HEK293 (cell line): ENCODE data around the gene WSCD2.

Experiments
- CTCF ChIA-PET: fragments of 350-600 bp; formaldehyde crosslinking; extraction: SDS; loops from one replicate; lab custom pipeline; 2021; ENCODE audit warnings: antibody characterized with exemption; lab: Yijun Ruan, JAX
- POLR2A ChIA-PET: fragments of 300-600 bp; formaldehyde crosslinking; extraction: SDS; loops from one replicate; lab custom pipeline; 2020; ENCODE audit warnings: antibody characterized with exemption, inconsistent platforms; lab: Yijun Ruan, JAX
- H3K27ac ChIP-seq: fragments of 200-500 bp; sonication (Bioruptor generic); 2 replicates; pipeline ENCODE4 v1.5.1; 2014; ENCODE audit warnings: low read depth, low read length, control low read depth, inconsistent platforms; ENCODE audit errors: extremely low read depth
- H3K36me3 ChIP-seq, 2 experiments: fragments of 200-500 bp in 1 of 2; sonication (Bioruptor generic) in 1 of 2; 1 replicate in 1 of 2; 2 replicates in 1 of 2; pipeline ENCODE4 v1.5.1; 2014 to 2017; ENCODE audit warnings: inconsistent platforms in 2 of 2, low read length in 2 of 2; ENCODE audit not compliant: control insufficient read depth in 2 of 2, insufficient read depth in 1 of 2
- H3K4me1 ChIP-seq: fragments of 200-500 bp; sonication (Bioruptor generic); 2 replicates; pipeline ENCODE4 v1.5.1; 2014; ENCODE audit warnings: mild to moderate bottlenecking, low read length, inconsistent platforms; ENCODE audit not compliant: control insufficient read depth, insufficient read depth
- H3K4me3 ChIP-seq: 2 replicates; pipeline ENCODE4 v1.5.1; 2011; ENCODE audit warnings: low read depth, mild to moderate bottlenecking, control low read depth, low read length, moderate library complexity
- H3K9me3 ChIP-seq: fragments of 200-500 bp; sonication (Bioruptor generic); 2 replicates; pipeline ENCODE4 v1.5.1; 2014; ENCODE audit warnings: low read depth, low read length, inconsistent platforms; ENCODE audit not compliant: control insufficient read depth, insufficient read depth
- MZF1 ChIP-seq: fragments of 450-650 bp; formaldehyde crosslinking; IDR thresholded peaks from 2 replicates; pipeline ENCODE4 v1.5.1; 2017; ENCODE audit warnings: missing biosample characterization, missing genetic modification characterization, borderline replicate concordance
- WT1 ChIP-seq: fragments of 450-650 bp; formaldehyde crosslinking; IDR thresholded peaks from 2 replicates; pipeline ENCODE4 v1.5.1; 2016; ENCODE audit warnings: missing biosample characterization, missing genetic modification characterization
- ZBTB1 ChIP-seq: fragments of 450-650 bp; formaldehyde crosslinking; IDR thresholded peaks from 2 replicates; pipeline ENCODE4 v1.5.1; 2016; ENCODE audit warnings: missing biosample characterization, missing genetic modification characterization
- ZBTB48 ChIP-seq: fragments of 450-650 bp; formaldehyde crosslinking; IDR thresholded peaks from 2 replicates; pipeline ENCODE4 v1.5.1; 2016; ENCODE audit warnings: missing biosample characterization, missing genetic modification characterization
- ZNF2 ChIP-seq: fragments of 450-650 bp; formaldehyde crosslinking; IDR thresholded peaks from 2 replicates; pipeline ENCODE4 v1.5.1; 2016; ENCODE audit warnings: missing biosample characterization, missing genetic modification characterization
- ZNF202 ChIP-seq: fragments of 450-650 bp; formaldehyde crosslinking; IDR thresholded peaks from 2 replicates; pipeline ENCODE4 v1.5.1; 2016; ENCODE audit warnings: missing biosample characterization, missing genetic modification characterization, borderline replicate concordance
- ZNF366 ChIP-seq: fragments of 450-650 bp; formaldehyde crosslinking; conservative IDR thresholded peaks from 2 replicates; pipeline ENCODE4 v1.5.1; 2016; ENCODE audit warnings: missing biosample characterization, missing genetic modification characterization
- ZNF433 ChIP-seq: fragments of 450-650 bp; formaldehyde crosslinking; IDR thresholded peaks from 2 replicates; pipeline ENCODE4 v1.5.1; 2016; ENCODE audit warnings: missing biosample characterization, missing genetic modification characterization, low read depth
- ZNF473 ChIP-seq: fragments of 450-650 bp; formaldehyde crosslinking; IDR thresholded peaks from 2 replicates; pipeline ENCODE4 v1.5.1; 2017; ENCODE audit warnings: missing biosample characterization, missing genetic modification characterization
- ZNF585B ChIP-seq: fragments of 450-650 bp; formaldehyde crosslinking; IDR thresholded peaks from 2 replicates; pipeline ENCODE4 v1.5.1; 2016; ENCODE audit warnings: missing biosample characterization, missing genetic modification characterization
- ZNF626 ChIP-seq: fragments of 450-650 bp; sonication (Bioruptor Pico); formaldehyde crosslinking; IDR thresholded peaks from 2 replicates; pipeline ENCODE4 v1.5.1; 2018; ENCODE audit warnings: missing biosample characterization, missing genetic modification characterization, inconsistent platforms
- ZNF629 ChIP-seq: fragments of 450-650 bp; formaldehyde crosslinking; IDR thresholded peaks from 2 replicates; pipeline ENCODE4 v1.5.1; 2017; ENCODE audit warnings: missing biosample characterization, missing genetic modification characterization
- ZNF654 ChIP-seq: fragments of 450-650 bp; formaldehyde crosslinking; IDR thresholded peaks from 2 replicates; pipeline ENCODE4 v1.5.1; 2016; ENCODE audit warnings: low read depth, missing biosample characterization, missing genetic modification characterization
- ZNF701 ChIP-seq: fragments of 450-650 bp; formaldehyde crosslinking; IDR thresholded peaks from 2 replicates; pipeline ENCODE4 v1.5.1; 2016; ENCODE audit warnings: missing biosample characterization, missing genetic modification characterization
- ZNF747 ChIP-seq: fragments of 450-650 bp; formaldehyde crosslinking; IDR thresholded peaks from 2 replicates; pipeline ENCODE4 v1.5.1; 2016; ENCODE audit warnings: missing biosample characterization, missing genetic modification characterization
- ZNF843 ChIP-seq: fragments of 450-650 bp; formaldehyde crosslinking; IDR thresholded peaks from 2 replicates; pipeline ENCODE4 v1.5.1; 2016; ENCODE audit warnings: missing biosample characterization, missing genetic modification characterization
- ZSCAN16 ChIP-seq: fragments of 450-650 bp; formaldehyde crosslinking; IDR thresholded peaks from 2 replicates; pipeline ENCODE4 v1.5.1; 2016; ENCODE audit warnings: missing biosample characterization, missing genetic modification characterization
- TF ChIP-seq, protein P1 (sequence below): fragments of 450-650 bp; formaldehyde crosslinking; IDR thresholded peaks from 2 replicates; pipeline ENCODE4 v1.5.0; 2017; ENCODE audit warnings: missing biosample characterization, missing genetic modification characterization, borderline replicate concordance
- TF ChIP-seq, protein P2 (sequence below): fragments of 450-650 bp; formaldehyde crosslinking; IDR thresholded peaks from 2 replicates; pipeline ENCODE4 v1.5.1; 2016; ENCODE audit warnings: missing biosample characterization, missing genetic modification characterization
- TF ChIP-seq, protein P3 (sequence below): fragments of 450-650 bp; formaldehyde crosslinking; IDR thresholded peaks from 2 replicates; pipeline ENCODE4 v1.5.1; 2017; ENCODE audit warnings: missing biosample characterization, missing genetic modification characterization
- TF ChIP-seq, protein P4 (sequence below): fragments of 450-650 bp; formaldehyde crosslinking; IDR thresholded peaks from 2 replicates; pipeline ENCODE4 v1.5.1; 2016; ENCODE audit warnings: missing biosample characterization, missing genetic modification characterization
- TF ChIP-seq, protein P5 (sequence below): fragments of 450-650 bp; formaldehyde crosslinking; IDR thresholded peaks from 2 replicates; pipeline ENCODE4 v1.5.1; 2016; ENCODE audit warnings: missing biosample characterization, missing genetic modification characterization

WSCD2 gene

DNA sequence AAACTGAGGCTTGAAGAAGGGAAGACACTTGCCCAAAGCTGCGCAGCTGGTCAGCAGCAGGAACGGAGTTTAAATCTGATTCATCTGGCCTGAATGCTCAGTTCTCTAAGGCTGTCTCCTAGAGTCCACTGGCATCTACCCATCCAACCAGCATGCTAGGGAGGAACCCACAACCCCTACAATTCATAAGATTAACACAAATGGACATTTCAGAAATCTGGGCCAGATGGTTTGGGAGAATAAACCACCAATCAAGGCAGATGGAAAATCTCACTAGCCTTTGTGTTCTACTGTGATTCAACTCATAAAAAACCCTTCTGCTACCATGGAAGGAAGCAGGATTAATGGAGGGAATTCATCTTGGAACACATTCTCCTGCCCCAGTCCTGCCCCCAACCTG is 67.8 kb downstream of the WSCD2 start (continued):
- TF ChIP-seq WT1 (tag by site-specific recombination) (no peak), ZNF366 (tag by site-specific recombination) (no peak), ZNF843 (no peak), ZNF747 (tag by site-specific recombination) (no peak), ZSCAN16 (tag by site-specific recombination) (no peak), ZNF202 (tag by site-specific recombination) (no peak), ZNF701 (tag by site-specific recombination) (no peak), ZNF629 (tag by site-specific recombination) (no peak), ZNF473 (tag by site-specific recombination) (no peak), ZBTB48 (tag by site-specific recombination) (no peak)

DNA sequence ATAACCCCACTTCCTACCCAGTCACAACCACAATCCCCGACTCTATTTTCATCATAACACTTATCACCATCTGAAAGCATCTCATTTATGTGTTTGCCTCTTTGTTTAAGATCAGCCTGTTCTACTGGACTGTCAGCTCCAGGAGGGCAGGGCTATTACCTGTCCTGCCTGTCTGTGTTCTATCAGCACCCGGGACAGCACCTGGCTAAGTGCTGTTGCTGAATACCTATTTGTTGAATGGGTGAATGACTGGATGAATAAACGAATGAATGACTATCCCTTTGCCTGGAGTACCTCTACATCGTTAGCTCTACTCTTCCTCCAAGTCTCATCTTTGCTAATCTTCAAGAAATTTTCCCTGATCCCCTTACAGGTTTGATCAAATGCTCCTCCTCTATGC is 69.0 kb downstream of the WSCD2 start:
- H3K4me3 ChIP-seq, result no peak overlapping the region
- no peaks in the 10 kb centered on the region for H3K36me3 ChIP-seq
- POLR2A ChIA-PET, result no interaction called here
- CTCF ChIA-PET, result interaction anchor here (0.6 kb wide), 1 partner anchor 63 kb away, joined by 3 read pairs; no protein-coding TSS in a partner anchor
- no peak overlapping the region for H3K27ac ChIP-seq
- no peaks in the 10 kb centered on the region for H3K9me3 ChIP-seq
- TF ChIP-seq, protein P1, sequence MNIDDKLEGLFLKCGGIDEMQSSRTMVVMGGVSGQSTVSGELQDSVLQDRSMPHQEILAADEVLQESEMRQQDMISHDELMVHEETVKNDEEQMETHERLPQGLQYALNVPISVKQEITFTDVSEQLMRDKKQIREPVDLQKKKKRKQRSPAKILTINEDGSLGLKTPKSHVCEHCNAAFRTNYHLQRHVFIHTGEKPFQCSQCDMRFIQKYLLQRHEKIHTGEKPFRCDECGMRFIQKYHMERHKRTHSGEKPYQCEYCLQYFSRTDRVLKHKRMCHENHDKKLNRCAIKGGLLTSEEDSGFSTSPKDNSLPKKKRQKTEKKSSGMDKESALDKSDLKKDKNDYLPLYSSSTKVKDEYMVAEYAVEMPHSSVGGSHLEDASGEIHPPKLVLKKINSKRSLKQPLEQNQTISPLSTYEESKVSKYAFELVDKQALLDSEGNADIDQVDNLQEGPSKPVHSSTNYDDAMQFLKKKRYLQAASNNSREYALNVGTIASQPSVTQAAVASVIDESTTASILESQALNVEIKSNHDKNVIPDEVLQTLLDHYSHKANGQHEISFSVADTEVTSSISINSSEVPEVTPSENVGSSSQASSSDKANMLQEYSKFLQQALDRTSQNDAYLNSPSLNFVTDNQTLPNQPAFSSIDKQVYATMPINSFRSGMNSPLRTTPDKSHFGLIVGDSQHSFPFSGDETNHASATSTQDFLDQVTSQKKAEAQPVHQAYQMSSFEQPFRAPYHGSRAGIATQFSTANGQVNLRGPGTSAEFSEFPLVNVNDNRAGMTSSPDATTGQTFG (tag by site-specific recombination), result no peak
- no peak for TF ChIP-seq ZNF626 (tag by site-specific recombination)
- TF ChIP-seq, protein P2, sequence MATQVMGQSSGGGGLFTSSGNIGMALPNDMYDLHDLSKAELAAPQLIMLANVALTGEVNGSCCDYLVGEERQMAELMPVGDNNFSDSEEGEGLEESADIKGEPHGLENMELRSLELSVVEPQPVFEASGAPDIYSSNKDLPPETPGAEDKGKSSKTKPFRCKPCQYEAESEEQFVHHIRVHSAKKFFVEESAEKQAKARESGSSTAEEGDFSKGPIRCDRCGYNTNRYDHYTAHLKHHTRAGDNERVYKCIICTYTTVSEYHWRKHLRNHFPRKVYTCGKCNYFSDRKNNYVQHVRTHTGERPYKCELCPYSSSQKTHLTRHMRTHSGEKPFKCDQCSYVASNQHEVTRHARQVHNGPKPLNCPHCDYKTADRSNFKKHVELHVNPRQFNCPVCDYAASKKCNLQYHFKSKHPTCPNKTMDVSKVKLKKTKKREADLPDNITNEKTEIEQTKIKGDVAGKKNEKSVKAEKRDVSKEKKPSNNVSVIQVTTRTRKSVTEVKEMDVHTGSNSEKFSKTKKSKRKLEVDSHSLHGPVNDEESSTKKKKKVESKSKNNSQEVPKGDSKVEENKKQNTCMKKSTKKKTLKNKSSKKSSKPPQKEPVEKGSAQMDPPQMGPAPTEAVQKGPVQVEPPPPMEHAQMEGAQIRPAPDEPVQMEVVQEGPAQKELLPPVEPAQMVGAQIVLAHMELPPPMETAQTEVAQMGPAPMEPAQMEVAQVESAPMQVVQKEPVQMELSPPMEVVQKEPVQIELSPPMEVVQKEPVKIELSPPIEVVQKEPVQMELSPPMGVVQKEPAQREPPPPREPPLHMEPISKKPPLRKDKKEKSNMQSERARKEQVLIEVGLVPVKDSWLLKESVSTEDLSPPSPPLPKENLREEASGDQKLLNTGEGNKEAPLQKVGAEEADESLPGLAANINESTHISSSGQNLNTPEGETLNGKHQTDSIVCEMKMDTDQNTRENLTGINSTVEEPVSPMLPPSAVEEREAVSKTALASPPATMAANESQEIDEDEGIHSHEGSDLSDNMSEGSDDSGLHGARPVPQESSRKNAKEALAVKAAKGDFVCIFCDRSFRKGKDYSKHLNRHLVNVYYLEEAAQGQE (tag by site-specific recombination), result peak; percentile 89
- no peak for TF ChIP-seq ZNF654 (tag by site-specific recombination)
- TF ChIP-seq ZNF433 (tag by site-specific recombination), result no peak
- no peaks in the 10 kb centered on the region for H3K4me1 ChIP-seq

DNA sequence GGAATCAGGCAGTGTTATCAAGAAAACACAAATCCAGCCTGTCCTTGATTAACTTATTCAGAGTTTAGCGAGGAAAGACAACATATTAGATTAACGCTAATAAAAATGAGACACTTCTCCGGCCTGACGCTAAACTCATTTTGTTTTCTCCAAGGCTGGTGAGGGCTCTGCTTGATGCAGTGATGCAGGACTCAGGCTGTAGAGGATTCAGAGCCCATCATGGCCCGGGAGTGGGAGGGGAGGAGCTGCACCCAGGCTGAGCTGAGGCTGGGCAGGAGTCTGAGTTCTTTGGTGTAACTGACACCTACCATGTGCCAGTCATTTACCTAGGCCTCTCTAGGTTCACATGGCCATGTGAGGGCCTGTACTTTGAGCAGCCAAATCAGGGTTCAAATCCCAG is 70.0 kb downstream of the WSCD2 start:
- Histone ChIP-seq H3K9me3 (no peaks in the 10 kb centered on the region), H3K4me3 (no peak overlapping the region), H3K36me3 (no peaks in the 10 kb centered on the region), H3K4me1 (no peaks in the 10 kb centered on the region), H3K27ac (no peak overlapping the region)
- CTCF ChIA-PET, result no interaction called here
- POLR2A ChIA-PET, result no interaction called here
- TF ChIP-seq, protein P3, sequence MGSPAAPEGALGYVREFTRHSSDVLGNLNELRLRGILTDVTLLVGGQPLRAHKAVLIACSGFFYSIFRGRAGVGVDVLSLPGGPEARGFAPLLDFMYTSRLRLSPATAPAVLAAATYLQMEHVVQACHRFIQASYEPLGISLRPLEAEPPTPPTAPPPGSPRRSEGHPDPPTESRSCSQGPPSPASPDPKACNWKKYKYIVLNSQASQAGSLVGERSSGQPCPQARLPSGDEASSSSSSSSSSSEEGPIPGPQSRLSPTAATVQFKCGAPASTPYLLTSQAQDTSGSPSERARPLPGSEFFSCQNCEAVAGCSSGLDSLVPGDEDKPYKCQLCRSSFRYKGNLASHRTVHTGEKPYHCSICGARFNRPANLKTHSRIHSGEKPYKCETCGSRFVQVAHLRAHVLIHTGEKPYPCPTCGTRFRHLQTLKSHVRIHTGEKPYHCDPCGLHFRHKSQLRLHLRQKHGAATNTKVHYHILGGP (tag by site-specific recombination), result no peak
- TF ChIP-seq ZBTB1 (tag by site-specific recombination) (no peak), MZF1 (no peak), ZNF2 (no peak), ZNF585B (tag by site-specific recombination) (no peak)
- TF ChIP-seq, protein P4, sequence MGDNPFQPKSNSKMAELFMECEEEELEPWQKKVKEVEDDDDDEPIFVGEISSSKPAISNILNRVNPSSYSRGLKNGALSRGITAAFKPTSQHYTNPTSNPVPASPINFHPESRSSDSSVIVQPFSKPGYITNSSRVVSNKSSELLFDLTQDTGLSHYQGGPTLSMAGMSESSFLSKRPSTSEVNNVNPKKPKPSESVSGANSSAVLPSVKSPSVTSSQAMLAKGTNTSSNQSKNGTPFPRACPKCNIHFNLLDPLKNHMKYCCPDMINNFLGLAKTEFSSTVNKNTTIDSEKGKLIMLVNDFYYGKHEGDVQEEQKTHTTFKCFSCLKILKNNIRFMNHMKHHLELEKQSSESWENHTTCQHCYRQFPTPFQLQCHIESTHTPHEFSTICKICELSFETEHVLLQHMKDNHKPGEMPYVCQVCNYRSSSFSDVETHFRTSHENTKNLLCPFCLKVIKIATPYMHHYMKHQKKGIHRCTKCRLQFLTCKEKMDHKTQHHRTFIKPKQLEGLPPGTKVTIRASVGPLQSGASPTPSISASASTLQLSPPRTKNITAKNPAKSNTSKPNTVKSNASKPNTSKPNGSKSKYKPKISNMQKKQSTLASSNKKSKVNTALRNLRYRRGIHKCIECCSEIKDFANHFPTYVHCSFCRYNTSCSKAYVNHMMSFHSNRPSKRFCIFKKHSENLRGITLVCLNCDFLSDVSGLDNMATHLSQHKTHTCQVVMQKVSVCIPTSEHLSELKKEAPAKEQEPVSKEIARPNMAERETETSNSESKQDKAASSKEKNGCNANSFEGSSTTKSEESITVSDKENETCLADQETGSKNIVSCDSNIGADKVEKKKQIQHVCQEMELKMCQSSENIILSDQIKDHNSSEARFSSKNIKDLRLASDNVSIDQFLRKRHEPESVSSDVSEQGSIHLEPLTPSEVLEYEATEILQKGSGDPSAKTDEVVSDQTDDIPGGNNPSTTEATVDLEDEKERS (tag by site-specific recombination), result no peak
- TF ChIP-seq, protein P5, sequence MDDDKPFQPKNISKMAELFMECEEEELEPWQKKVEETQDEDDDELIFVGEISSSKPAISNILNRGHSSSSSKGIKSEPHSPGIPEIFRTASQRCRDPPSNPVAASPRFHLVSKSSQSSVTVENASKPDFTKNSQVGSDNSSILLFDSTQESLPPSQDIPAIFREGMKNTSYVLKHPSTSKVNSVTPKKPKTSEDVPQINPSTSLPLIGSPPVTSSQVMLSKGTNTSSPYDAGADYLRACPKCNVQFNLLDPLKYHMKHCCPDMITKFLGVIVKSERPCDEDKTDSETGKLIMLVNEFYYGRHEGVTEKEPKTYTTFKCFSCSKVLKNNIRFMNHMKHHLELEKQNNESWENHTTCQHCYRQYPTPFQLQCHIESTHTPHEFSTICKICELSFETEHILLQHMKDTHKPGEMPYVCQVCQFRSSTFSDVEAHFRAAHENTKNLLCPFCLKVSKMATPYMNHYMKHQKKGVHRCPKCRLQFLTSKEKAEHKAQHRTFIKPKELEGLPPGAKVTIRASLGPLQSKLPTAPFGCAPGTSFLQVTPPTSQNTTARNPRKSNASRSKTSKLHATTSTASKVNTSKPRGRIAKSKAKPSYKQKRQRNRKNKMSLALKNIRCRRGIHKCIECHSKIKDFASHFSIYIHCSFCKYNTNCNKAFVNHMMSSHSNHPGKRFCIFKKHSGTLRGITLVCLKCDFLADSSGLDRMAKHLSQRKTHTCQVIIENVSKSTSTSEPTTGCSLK, result no peak
